ENCODE results near the gene LYST.
"Not testable (repeated sequence)": the region's sequence is repeated elsewhere in the genome, so short reads cannot be mapped to it uniquely, and the experiment has no call there.

LYST gene

DNA sequence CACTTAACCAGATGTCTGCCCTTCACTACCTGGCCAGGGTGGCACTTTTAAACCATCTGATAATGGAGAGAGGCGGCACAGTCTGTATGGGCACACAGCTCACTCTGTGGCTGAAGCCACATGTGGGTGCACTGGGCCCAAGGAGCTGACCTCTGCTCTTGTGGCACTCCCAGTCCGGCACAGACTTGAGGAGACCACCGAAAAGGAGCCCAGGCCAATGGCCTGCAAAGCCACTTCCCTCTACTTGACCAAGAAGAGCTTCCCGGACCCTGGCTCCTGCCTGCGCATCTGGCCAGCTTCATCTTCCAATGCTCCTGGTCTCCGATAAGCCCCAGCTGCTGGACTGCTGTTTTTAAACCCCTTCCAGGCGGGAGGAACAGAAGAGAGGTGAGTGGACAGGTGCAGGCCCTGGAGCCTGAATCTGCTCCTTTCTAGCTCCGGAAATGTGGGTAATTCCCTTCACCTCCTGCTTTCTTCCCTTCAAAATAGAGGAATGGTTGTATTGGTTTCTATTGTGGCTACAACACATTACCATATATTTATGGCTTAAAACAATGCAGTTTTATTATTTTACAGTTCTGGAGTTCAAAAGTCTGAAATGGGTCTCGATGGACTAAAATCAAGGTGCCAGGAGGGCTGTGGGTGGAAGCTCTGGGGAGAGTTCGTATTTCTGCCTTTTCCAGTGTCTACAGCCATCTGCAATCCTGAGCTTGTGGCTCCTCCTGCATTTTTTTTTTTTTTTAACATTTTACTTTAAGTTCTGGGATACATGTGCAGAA is 228.8 kb downstream of the LYST start:
- no peak for DNase-seq (ENCODE audit: low read depth)

DNA sequence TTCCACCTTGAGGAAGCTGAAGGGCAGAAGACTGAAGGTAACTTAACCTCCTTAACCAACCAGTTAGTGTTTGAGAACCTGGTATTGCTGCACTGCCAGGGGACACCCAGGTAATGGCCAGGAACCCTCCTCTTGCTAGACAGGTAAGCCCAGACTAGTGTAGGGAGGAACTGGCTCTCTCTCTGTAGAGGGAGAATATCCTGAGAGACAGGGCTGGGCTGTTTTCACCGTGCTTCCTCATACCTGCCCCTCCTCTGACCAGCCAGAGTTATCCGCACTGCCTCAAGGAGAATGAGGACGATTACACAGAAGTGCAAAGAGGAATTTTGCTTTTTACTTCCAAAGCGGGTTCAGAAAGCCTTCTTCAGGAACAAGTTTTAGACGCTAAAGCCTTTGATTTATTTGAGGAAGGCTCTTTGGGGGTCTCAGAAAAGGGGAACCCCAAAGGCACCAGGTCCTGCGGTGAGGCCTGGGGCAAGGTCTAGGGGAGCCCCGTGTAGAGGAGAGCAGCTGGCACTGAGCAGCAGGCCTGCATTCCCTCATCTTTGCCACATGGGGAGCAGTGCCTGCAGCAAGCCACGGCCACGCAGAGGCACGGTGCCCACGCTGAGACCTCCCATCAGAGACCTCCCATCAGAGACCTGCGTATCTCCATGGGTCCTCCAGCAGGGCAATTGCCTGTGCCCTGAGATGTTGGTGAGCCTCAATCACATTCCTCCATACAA is 230.6 kb downstream of the LYST start:
- no peak for DNase-seq (ENCODE audit: low read depth)

DNA sequence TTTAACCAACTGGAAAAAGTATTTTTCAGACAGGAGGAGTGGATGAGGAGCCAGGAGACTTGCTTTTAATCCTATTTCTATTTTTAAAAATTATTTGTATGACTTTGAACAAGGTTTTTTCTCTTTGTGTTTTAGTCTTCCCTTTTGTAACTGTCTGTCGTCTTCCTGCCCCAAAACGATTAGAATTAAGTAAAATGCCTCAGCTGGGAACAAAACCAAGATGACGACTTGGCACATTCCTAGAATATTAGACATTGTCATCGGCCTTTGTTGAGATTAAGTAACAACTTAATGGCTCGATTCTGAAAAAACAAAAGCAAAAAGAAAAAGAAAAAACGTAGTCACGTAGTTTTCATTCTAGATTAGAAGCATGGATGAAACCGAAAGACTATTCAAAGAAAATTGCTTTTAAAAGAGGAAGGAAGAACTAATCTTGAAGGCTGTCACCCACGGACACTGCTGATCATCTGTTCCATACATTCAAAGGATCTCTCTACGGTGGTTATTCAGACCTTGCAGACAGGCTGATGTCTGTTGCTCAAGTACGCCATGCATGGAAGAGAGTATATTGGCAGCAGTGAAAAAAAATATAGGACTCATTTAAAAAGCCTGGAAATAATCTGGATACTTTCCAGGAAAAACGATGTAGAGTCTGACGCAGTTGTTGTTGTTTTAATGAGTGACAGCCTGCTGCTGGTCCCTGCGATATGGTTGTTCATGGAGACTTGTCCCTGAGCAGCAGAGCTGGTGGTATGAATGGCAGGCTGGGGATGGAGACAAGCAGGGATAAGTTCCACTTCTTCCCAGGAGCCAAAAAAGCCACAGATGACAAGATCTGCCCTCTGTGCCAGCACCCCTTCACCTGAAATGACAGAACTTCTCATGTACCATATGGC is 234.0 kb downstream of the LYST start:
- DNase-seq (ENCODE audit: low read depth) = no peak

DNA sequence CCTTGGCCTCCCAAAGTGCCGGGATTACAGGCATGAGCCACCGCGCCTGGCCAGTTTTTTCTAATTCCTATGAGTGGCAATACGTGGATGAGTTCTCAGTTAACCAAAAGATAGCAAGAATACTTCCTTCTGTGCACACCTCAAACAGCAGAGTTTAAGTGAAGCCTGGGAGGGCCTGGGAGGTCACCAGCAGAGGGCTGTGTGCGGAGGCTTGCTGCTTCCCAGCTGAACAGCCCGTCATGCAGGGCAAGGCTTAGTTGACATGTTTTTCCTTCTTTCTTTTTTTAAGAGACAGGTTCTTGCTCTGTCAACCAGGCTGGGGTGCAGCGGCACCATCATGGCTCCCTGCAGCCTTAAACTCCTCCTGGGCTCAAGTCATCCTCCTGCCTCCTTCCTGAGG is 234.9 kb downstream of the LYST start:
- no peak for DNase-seq (ENCODE audit: low read depth)

DNA sequence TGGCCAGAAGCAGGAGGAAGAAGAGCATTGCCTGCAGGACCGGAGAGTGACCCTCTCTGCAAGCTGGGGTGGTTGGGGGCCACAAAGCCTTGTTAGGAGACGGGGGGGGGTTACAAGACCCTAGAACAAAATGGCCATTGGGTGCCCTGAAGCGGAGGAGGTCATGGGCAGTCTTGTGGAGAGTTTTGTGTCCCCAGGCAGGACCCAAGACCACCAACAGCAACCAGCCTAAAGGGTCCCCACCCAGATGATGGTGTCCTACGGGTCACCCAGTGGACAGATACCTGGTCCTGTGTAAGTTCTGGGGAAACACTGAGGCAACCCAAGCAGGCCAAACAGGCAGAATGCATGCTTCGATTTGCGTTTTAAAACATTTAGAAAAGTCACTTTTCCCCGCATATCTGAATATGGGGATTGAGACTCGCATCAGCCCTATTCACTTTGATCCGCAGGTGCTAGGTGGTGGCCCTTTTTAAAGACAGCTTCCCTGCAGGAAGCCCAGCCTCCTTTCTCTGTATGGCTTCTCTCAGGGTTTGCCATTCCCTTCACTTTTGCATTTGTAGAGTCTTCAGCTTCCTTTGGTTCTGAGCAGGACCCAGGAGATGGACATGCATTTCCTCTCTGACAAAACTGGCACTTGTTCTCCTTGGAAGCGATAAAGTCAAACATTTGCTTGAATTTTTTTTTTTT is 238.2 kb downstream of the LYST start:
- no peak for DNase-seq (ENCODE audit: low read depth)

DNA sequence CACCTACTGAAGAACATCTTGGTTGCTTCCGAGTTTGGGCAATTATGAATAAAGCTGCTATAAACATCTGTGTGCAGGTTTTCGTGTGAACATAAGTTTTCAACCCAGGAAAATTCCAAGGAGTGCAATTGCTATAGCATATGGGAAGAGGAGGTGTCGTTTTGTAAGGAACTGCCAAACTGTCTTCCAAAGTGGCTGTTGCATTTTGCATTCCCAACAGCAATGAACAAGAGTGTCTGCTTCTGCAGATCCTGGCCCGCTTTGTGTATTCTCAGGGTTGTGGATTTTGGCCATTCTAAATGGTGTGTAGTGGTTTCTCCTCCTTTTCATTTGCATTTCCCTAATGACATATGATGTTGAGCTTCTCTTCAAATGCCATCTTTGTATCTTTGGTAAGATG is 240.9 kb downstream of the LYST start:
- no peak for DNase-seq (ENCODE audit: low read depth)

DNA sequence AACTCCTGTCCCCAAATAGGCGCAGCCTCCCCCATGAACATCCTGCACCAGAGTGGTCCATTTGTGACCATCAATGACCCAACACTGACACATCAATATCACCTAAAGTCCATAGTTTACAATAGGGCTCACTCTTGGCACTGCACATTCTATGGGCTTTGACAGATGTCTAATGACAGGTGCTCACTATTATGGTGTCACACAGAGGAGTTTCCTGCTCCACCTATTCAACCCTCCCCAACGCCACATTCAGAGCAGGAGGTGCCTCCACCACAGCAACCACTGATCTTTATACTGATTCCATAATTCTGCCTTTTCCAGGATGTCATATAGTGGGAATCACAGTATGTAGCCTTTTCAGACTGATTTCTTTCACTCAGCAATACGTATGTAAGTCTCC is 241.4 kb downstream of the LYST start:
- DNase-seq (ENCODE audit: low read depth) = no peak

DNA sequence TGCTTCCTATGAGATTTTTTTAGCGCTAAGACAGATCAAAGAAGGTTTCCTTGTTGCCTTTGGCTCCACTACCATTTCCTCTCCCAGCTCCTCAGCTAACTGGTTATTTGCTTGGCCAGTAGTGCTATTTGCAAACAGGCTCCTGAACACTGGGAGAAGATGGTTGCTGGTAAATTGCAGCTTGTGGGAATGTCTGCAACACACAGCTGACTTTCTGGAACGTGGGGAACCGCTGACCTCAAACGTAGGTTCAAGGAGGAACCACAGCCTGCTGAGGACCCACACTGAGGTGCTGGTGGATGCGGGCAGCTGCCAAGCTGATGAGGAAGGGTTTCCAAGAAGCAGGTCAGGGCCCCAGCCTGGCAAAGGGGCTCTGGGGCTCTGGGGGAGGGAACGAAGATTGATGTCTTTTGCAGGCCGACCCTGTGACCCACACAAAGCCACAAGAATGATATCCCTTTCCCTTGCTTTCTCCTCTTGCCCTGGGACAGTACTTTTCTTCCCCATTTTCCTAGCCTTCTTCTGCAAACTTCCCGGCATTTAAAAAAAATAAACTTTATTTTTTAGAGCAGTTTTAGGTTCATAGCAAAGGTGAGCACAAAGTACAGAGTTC is 241.9 kb downstream of the LYST start:
- no peak for DNase-seq (ENCODE audit: low read depth)

DNA sequence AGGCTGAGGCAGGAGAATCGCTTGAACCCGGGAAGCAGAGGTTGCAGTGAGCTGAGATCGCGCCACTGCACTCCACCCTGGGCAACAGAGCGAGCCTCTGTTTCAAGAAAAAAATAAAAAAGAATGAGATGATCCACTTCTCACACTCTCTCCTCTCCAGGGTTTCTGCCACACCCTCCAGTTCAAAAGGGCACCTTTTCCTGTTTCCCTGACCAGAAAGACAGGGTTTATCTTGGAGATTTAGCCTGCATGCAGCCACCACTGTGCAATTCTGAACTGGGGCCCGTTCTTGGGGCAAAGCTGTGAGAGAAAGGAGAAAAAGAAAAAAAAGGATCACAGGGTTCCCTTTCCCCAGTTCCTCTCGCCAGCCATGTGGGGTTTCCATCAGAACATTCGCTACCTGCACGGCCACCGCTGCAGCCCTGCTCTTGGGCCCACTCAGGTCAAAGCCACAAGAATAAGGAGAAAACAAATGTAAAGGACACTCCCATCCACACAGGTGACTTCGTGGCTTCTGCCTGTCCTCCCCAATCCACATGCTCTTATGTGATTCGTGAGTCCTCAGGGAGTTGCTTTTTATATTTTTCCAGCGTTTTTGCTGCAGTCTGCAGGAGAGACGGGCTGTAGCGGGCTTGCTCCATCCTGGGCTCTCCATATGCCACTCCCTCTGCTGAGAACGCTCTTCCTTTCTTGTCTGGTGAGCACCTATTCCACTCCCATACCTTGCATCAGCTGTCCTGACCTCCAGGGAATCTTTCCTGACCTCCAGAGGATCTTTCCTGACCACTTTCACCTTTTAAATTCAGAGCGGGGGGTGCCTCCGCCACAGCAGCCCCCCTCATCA is 243.5 kb downstream of the LYST start:
- no peak for DNase-seq (ENCODE audit: low read depth)

DNA sequence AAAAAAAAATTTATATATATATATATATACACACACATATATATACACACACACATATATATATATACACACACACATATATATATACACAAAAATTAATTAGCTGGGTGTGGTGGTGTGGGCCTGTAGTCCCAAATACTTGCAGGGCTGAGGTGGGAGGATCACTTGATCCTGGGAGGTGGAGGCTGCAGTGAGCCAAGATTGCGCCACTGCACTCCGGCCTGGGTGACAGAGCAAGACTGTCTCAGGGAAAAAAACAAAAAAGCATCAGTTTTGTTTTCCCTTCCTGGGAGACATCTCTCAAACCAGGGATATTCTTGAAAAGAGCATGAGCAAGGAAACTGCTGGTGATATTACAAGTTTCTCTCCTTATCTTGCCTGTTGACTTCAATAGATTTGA is 247.6 kb downstream of the LYST start:
- not testable (repeated sequence) for DNase-seq (ENCODE audit: low read depth)

DNA sequence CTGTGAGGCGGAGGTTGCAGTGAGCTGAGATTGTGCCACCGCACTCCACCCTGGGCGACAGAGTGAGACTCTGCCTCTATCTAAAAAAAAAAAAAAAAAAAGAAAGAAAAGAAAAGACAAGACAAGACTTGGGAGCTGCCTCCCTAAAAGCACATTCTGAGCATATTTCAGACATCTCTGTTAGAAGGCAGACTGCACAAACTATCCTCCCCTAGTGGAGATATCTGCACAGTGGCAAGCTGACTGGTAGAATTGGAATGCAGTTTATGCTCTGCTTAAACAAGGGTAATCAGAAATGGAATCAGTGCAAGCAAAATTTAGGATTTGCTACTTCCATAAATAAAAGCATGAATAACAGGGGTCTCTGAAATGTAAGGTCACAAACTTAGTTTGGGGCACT is 248.9 kb downstream of the LYST start:
- no peak for DNase-seq (ENCODE audit: low read depth)

DNA sequence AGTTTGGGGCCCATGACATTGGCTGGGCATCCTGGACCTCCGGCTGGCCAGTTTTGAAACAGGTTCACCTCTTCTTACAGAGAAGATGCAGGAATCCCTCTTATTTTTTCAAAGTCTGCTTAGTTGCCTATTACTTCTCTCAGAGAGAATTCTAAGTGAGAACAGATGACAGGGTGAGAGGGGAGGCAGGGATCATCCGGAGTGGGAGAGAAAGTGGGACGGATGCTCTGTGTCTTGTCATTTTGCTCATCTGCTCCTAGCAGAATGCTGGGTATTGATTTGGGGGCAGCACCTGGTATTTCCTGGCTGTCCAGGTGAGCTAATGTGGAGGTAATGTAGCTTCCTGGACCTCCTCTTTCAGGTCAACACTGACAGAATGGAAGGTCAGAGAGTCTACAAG is 249.6 kb downstream of the LYST start:
- DNase-seq (ENCODE audit: low read depth) = no peak

DNA sequence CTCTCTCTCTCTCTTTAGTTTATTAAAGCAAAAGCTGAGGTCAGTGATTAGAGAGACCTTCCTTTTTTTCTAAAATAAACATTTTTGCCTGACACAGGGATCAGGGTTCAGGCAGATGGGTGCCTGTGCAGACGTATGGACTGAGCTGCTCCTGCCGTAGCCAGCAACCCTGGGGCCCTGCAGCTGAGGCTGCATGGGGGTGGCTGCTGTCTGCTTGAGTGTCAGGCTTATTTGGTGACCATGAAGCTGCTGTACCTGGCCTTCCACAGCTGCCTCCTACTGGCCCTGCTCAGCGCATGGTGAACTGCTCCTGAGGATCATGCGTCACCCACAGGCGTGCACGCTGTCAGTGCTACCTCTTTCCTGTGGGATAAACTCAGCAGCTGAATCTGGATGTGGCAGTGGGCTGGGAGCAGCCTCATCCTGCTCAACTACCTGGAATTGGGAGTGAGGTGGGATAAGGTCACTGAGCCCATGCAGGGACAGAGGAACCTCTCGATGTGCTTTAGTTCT is 252.2 kb downstream of the LYST start:
- no peak for DNase-seq (ENCODE audit: low read depth)

DNA sequence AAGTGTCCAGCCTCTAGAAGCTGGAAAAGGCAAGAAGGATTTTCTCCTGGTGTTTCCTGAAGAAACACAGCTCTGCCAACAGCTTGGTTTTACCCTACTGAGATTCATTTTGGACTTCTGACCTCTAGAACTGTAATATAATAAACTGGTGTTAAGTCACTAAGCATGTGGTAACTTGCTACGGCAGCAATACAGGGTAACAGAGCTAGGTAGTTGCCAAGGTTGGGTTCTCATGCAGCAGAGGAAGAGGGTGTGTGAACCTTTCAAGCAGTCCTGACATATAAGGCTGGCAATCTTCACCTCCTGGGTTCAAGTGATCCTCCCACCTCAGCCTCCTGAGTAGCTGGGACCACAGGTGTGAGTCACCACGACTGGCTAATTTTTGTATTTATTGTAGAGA is 253.1 kb downstream of the LYST start:
- DNase-seq (ENCODE audit: low read depth) = no peak

DNA sequence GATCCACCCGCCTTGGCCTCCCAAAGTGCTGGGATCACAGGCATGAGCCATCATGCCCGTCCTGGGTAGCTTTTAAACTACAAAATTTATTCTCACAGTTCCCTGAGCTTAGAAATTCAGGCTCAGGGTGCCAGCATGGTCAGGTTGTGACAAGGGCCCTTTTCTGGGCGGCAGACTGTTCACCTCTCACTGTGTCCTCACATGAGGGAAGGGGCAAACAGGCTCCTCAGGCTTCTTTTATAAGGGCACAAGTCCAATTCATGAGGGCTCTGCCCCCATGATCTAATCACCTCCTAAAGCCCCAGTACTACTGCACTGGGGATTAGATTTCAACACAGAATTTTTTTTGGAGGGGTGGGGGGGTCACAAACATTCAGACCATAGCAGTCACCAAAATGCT is 253.9 kb downstream of the LYST start:
- DNase-seq (ENCODE audit: low read depth) = no peak

Data from stromal cell of bone marrow (primary cell).